HepG2 (cell line): Measurements from ENCODE around the gene ALDH4A1. TPM values are rescaled to one million over a fixed set of nuclear protein-coding genes. Genes with fewer than 3 reads are reported as not detected.

Source experiments
- ATAC-seq: fragments of 200-7000 bp; cut with Tn5 transposase; 3 replicates; pipeline ENCODE4 v1.9.1; 2020; ENCODE audit warnings: mild to moderate bottlenecking, moderate library complexity
- BruUV-seq: library from RNA; stranded (reverse); fragments of 400-500 nt; replicated peaks from 2 replicates; lab custom pipeline; 2021; lab: Mats Ljungman, UMichigan
- CTCF ChIA-PET: fragments of 300-600 bp; formaldehyde crosslinking; extraction: SDS; loops from one replicate; lab custom pipeline; 2021; ENCODE audit warnings: low total read pairs, inconsistent platforms, low intra/inter-chr PET ratio; lab: Yijun Ruan, JAX
- POLR2A ChIA-PET: fragments of 350-600 bp; sonication (Branson Sonifier 250); formaldehyde crosslinking; loops from one replicate; lab custom pipeline; 2020; ENCODE audit warnings: antibody characterized with exemption, inconsistent platforms; lab: Yijun Ruan, JAX
- DNase-seq: peaks from one replicate; pipeline ENCODE4 v3.0.0-alpha.2; 2015; ENCODE audit warnings: low spot score
- FAIRE-seq: peaks from 3 replicates; lab custom pipeline; 2011; peaks lifted over from hg19 to GRCh38; lab: Jason Lieb, UNC
- H2AFZ ChIP-seq: one replicate; pipeline ENCODE4 v1.6.1; 2011; ENCODE audit warnings: low read length, inconsistent platforms
- H3K27ac ChIP-seq: fragments of 300-600 bp; 3 replicates; pipeline ENCODE4 v1.8.0; 2011; ENCODE audit warnings: mixed run types, mild to moderate bottlenecking, mixed read lengths, low read length, inconsistent platforms; ENCODE audit not compliant: insufficient read depth; ENCODE audit errors: extremely low read length
- H3K27me3 ChIP-seq, 2 experiments: fragments of 200-600 bp in 1 of 2; 2 replicates in 1 of 2; 3 replicates in 1 of 2; pipeline versions ENCODE4 v1.6.0 to v1.8.0; 2011; ENCODE audit warnings: low read length in 2 of 2, mild to moderate bottlenecking in 2 of 2, moderate library complexity in 2 of 2, inconsistent platforms in 1 of 2; ENCODE audit not compliant: insufficient read depth in 2 of 2, control insufficient read depth in 1 of 2
- H3K36me3 ChIP-seq, 2 experiments: fragments of 200-600 bp in 1 of 2; replicated peaks in 1 of 2; 2 replicates in 1 of 2; 3 replicates in 1 of 2; pipeline versions ENCODE4 v1.5.1 to v1.8.0; 2011; ENCODE audit warnings: low read length in 2 of 2, inconsistent platforms in 1 of 2; ENCODE audit not compliant: insufficient read depth in 2 of 2, control insufficient read depth in 1 of 2
- H3K4me1 ChIP-seq: 2 replicates; pipeline ENCODE4 v1.5.1; 2012; ENCODE audit warnings: low read length, inconsistent platforms; ENCODE audit not compliant: insufficient read depth
- H3K4me2 ChIP-seq: 2 replicates; pipeline ENCODE4 v1.6.0; 2011; ENCODE audit warnings: low read depth, low read length, inconsistent platforms
- H3K4me3 ChIP-seq, 3 experiments: fragments of 200-600 bp in 1 of 3; sonication (generic), shearing (Covaris generic) in 1 of 3; replicated peaks in 1 of 3; 2 replicates each; pipeline ENCODE4 v1.5.1; 2011 to 2016; ENCODE audit warnings: low read length in 3 of 3, inconsistent platforms in 2 of 3, low read depth in 2 of 3, mild to moderate bottlenecking in 2 of 3, control low read depth in 1 of 3, mixed read lengths in 1 of 3; ENCODE audit not compliant: insufficient read depth in 1 of 3
- H3K79me2 ChIP-seq: one replicate; pipeline ENCODE4 v1.6.1; 2011; ENCODE audit warnings: low read length, inconsistent platforms; ENCODE audit not compliant: insufficient read depth
- H3K9ac ChIP-seq: 2 replicates; pipeline ENCODE4 v1.6.0; 2011; ENCODE audit warnings: mild to moderate bottlenecking, low read depth, low read length, inconsistent platforms; ENCODE audit not compliant: insufficient read depth
- H3K9me3 ChIP-seq: 2 replicates; pipeline ENCODE4 v1.5.1; 2012; ENCODE audit warnings: mild to moderate bottlenecking, low read length
- H4K20me1 ChIP-seq: 2 replicates; pipeline ENCODE4 v1.6.0; 2011; ENCODE audit warnings: inconsistent platforms, mild to moderate bottlenecking, low read length, moderate library complexity; ENCODE audit not compliant: insufficient read depth
- ATF6 ChIP-seq: sonication (generic); formaldehyde crosslinking; conservative IDR thresholded peaks from 2 replicates; pipeline ENCODE4 v1.4.0; 2020; ENCODE audit warnings: missing genetic modification reagents
- ATF7 ChIP-seq, 2 experiments: fragments of 450-650 bp in 1 of 2; sonication (generic) in 1 of 2; formaldehyde crosslinking in 1 of 2; IDR thresholded peaks; 2 replicates each; pipeline versions ENCODE4 v1.4.0 to v1.6.1; 2016 to 2020; ENCODE audit warnings: antibody characterized with exemption in 1 of 2, mild to moderate bottlenecking in 1 of 2, missing genetic modification reagents in 1 of 2
- ATRX ChIP-seq: sonication (generic); formaldehyde crosslinking; IDR thresholded peaks from 2 replicates; pipeline ENCODE4 v1.4.0; 2020; ENCODE audit warnings: missing genetic modification reagents, borderline replicate concordance
- HIVEP1 ChIP-seq: sonication (generic); formaldehyde crosslinking; IDR thresholded peaks from 2 replicates; pipeline ENCODE4 v1.4.0; 2020; ENCODE audit warnings: mild to moderate bottlenecking, missing genetic modification reagents
- IKZF1 ChIP-seq: fragments of 450-650 bp; IDR thresholded peaks from 2 replicates; pipeline ENCODE4 v1.7.1; 2016
- IKZF4 ChIP-seq: sonication (generic); formaldehyde crosslinking; IDR thresholded peaks from 2 replicates; pipeline ENCODE4 v1.5.1; 2020; ENCODE audit warnings: borderline replicate concordance, mild to moderate bottlenecking, low read depth, missing genetic modification reagents; ENCODE audit errors: not compliant biosample characterization
- MTF1 ChIP-seq: sonication (generic); formaldehyde crosslinking; IDR thresholded peaks from 2 replicates; pipeline ENCODE4 v1.5.0; 2020; ENCODE audit warnings: missing genetic modification reagents
- NR1H2 ChIP-seq: sonication (generic); formaldehyde crosslinking; IDR thresholded peaks from 2 replicates; pipeline ENCODE4 v1.8.1; 2022; ENCODE audit warnings: low read depth, missing genetic modification reagents, borderline replicate concordance
- PATZ1 ChIP-seq: sonication (generic); formaldehyde crosslinking; IDR thresholded peaks from 2 replicates; pipeline ENCODE4 v1.4.0; 2020; ENCODE audit warnings: missing genetic modification reagents
- PLRG1 ChIP-seq: fragments of 450-650 bp; conservative IDR thresholded peaks from 2 replicates; pipeline ENCODE4 v1.6.1; 2016
- STAG1 ChIP-seq: sonication (generic); formaldehyde crosslinking; IDR thresholded peaks from 2 replicates; pipeline ENCODE4 v1.4.0; 2020; ENCODE audit warnings: missing genetic modification reagents
- ZBTB33 ChIP-seq: sonication (generic); formaldehyde crosslinking; IDR thresholded peaks from 2 replicates; pipeline ENCODE4 v1.4.0; 2020; ENCODE audit warnings: missing genetic modification reagents
- ZNF510 ChIP-seq: sonication (generic); formaldehyde crosslinking; IDR thresholded peaks from 2 replicates; pipeline ENCODE4 v1.4.0; 2020; ENCODE audit warnings: low read depth, mild to moderate bottlenecking, missing genetic modification reagents
- ZNF556 ChIP-seq: sonication (generic); formaldehyde crosslinking; IDR thresholded peaks from 2 replicates; pipeline ENCODE4 v1.4.0; 2020; ENCODE audit warnings: mild to moderate bottlenecking, missing genetic modification reagents, borderline replicate concordance
- ZNF709 ChIP-seq: sonication (generic); formaldehyde crosslinking; IDR thresholded peaks from 2 replicates; pipeline ENCODE4 v1.5.0; 2020; ENCODE audit warnings: mild to moderate bottlenecking, missing genetic modification reagents
- ZSCAN30 ChIP-seq: sonication (generic); formaldehyde crosslinking; IDR thresholded peaks from 2 replicates; pipeline ENCODE4 v1.5.0; 2020; ENCODE audit warnings: mild to moderate bottlenecking, missing genetic modification reagents
- WGBS: methylation state at CpG from one replicate; pipeline ENCODE4 v1.1.6; 2017; ENCODE audit warnings: low lambda C conversion rate; 5-methylcytosine and 5-hydroxymethylcytosine counted together
- in situ Hi-C: cut with HindIII; loops from 2 replicates; pipeline ENCODE4 v1.10.0; 2017; ENCODE audit warnings: low pct_unique_long_range_greater_than_20kb; ENCODE audit not compliant: extremely low pct_ligation_motif_present
- intact Hi-C: fragments of 100-400 bp; cut with micrococcal nuclease; formaldehyde crosslinking; loops from one replicate; pipeline ENCODE4 v1.10.0; 2022; ENCODE audit not compliant: unreplicated experiment
- polyA plus RNA-seq, 8 experiments: library from polyadenylated mRNA; depleted of rRNA in 3 of 8; stranded (reverse) in 7 of 8; unstranded in 1 of 8; fragments of >200 nt; fragmentation: Illumina TruSeq in 4 of 8; extraction: Trizol in 4 of 8; gene quantifications; 2 replicates each; pipeline versions ENCODE4 v1.2.1 to v1.2.3, GENCODE V29; 2011 to 2016; ENCODE audit warnings: low read depth in 4 of 8, missing spikeins in 1 of 8, mixed read lengths in 1 of 8; ENCODE audit not compliant: insufficient read depth in 1 of 8
- total RNA-seq, 5 experiments: library from RNA; depleted of rRNA; stranded (reverse); fragments of >200 nt; fragmentation: Illumina TruSeq; extraction: Trizol; gene quantifications; 2 replicates each; pipeline ENCODE4 v1.2.3, GENCODE V29; 2016; ENCODE audit warnings: low read depth in 1 of 5

Gene ALDH4A1
- total and polyA plus RNA-seq, 2 of the 13 experiments (the other 11 are each of a cell fraction or from before 2014, with no cell fraction given): 76.4 to 240 TPM

GRCh38 chr1:18855573-18855972 lies 46.8 kb downstream of the ALDH4A1 start (continued):
- TF ChIP-seq ZNF556 (CRISPR knock-in tag) (no peak), IKZF1 (no peak), HIVEP1 (CRISPR knock-in tag) (no peak), PATZ1 (CRISPR knock-in tag) (no peak)

GRCh38 chr1:18854331-18855025 lies 47.9 kb downstream of the ALDH4A1 start:
- in situ Hi-C loops (no loop called here), intact Hi-C loops (no loop called here)
- H2AFZ ChIP-seq: no peak overlapping the region
- no peaks in the 10 kb centered on the region for H3K79me2 ChIP-seq
- H3K4me3 ChIP-seq: no peak overlapping the region
- ChIA-PET CTCF (no interaction called here), POLR2A (no interaction called here)
- 67% methylated on average over 16 of the region's 49 CpGs for WGBS
- H3K36me3 ChIP-seq: no peaks in the 10 kb centered on the region
- H3K9me3 ChIP-seq: no peaks in the 10 kb centered on the region
- no peak for ATAC-seq
- H3K4me2 ChIP-seq: no peak overlapping the region
- no peaks in the 10 kb centered on the region for H4K20me1 ChIP-seq
- no peak for DNase-seq
- no peak for FAIRE-seq
- no peaks in the 10 kb centered on the region for H3K4me1 ChIP-seq
- H3K9ac ChIP-seq: no peak overlapping the region
- peaks cover 0 to 31% of the 10 kb centered on the region in 2 experiments; a peak in 3 of 5 replicates for H3K27me3 ChIP-seq
- BruUV-seq: no TSS peak
- H3K27ac ChIP-seq: no peak overlapping the region
- TF ChIP-seq STAG1 (no peak), NR1H2 (CRISPR knock-in tag) (no peak), ATRX (CRISPR knock-in tag) (no peak), ZBTB33 (CRISPR knock-in tag) (peak; percentile 48; the same call in 1 of the 2 replicates), MTF1 (CRISPR knock-in tag) (no peak), PLRG1 (no peak), ATF6 (CRISPR knock-in tag) (no peak), ZNF709 (CRISPR knock-in tag) (no peak), ZSCAN30 (CRISPR knock-in tag) (no peak), ATF7 (IDR thresholded peaks at IDR 0.05) (peak; percentile 65), ATF7 (CRISPR knock-in tag; IDR thresholded peaks at IDR 0.05) (no peak), IKZF4 (CRISPR knock-in tag) (no peak), ZNF510 (CRISPR knock-in tag) (no peak)
